Endodermal cell (in vitro differentiated cells): ENCODE data around the gene FAM162A. TPM values are rescaled to one million over a fixed set of nuclear protein-coding genes. Genes with fewer than 3 reads are reported as not detected.

Experiments
- DNase-seq: peaks from one replicate; pipeline ENCODE4 v3.0.0-alpha.2; 2017
- H3K27ac ChIP-seq: 2 replicates; pipeline ENCODE4 v1.5.1; 2013; ENCODE audit warnings: mild to moderate bottlenecking, low read depth, low read length, moderate library complexity
- H3K27me3 ChIP-seq: 2 replicates; pipeline ENCODE4 v1.6.1; 2013; ENCODE audit warnings: mild to moderate bottlenecking, low read length, moderate library complexity; ENCODE audit not compliant: insufficient read depth, control insufficient read depth, poor library complexity, severe bottlenecking
- H3K36me3 ChIP-seq: 2 replicates; pipeline ENCODE4 v1.7.0; 2013; ENCODE audit warnings: mild to moderate bottlenecking, low read length, moderate library complexity; ENCODE audit not compliant: control insufficient read depth, insufficient read depth
- H3K4me1 ChIP-seq: one replicate; pipeline ENCODE4 v1.7.0; 2013; ENCODE audit warnings: low read length; ENCODE audit not compliant: control insufficient read depth, insufficient read depth
- H3K4me3 ChIP-seq: 2 replicates; pipeline ENCODE4 v1.5.1; 2013; ENCODE audit warnings: mild to moderate bottlenecking, low read length, moderate library complexity
- H3K9ac ChIP-seq: 2 replicates; pipeline ENCODE4 v1.6.1; 2013; ENCODE audit warnings: mild to moderate bottlenecking, low read length, moderate library complexity; ENCODE audit not compliant: poor library complexity, severe bottlenecking; ENCODE audit errors: extremely low read depth
- H3K9me3 ChIP-seq: 2 replicates; pipeline ENCODE4 v1.6.1; 2013; ENCODE audit warnings: mild to moderate bottlenecking, low read length, moderate library complexity; ENCODE audit not compliant: control insufficient read depth
- H3K27ac Mint-ChIP-seq: 2 replicates; pipeline ENCODE4 v1.8.0; 2020; ENCODE audit warnings: mixed read lengths
- H3K27me3 Mint-ChIP-seq: 2 replicates; pipeline ENCODE4 v1.8.0; 2021; ENCODE audit warnings: mild to moderate bottlenecking, mixed read lengths; ENCODE audit not compliant: insufficient read depth
- H3K36me3 Mint-ChIP-seq: 2 replicates; pipeline ENCODE4 v1.8.0; 2020; ENCODE audit warnings: low read depth, mixed read lengths
- H3K4me1 Mint-ChIP-seq: 2 replicates; pipeline ENCODE4 v1.8.0; 2020; ENCODE audit warnings: mixed read lengths
- H3K4me3 Mint-ChIP-seq: 2 replicates; pipeline ENCODE4 v1.8.0; 2020; ENCODE audit warnings: mild to moderate bottlenecking, moderate library complexity, mixed read lengths
- H3K9me3 Mint-ChIP-seq: 2 replicates; pipeline ENCODE4 v1.8.0; 2020; ENCODE audit warnings: mild to moderate bottlenecking, mixed read lengths
- WGBS, 2 experiments: methylation state at CpG; one replicate each; pipeline versions ENCODE4 v1.1.5 to v1.1.7; 2013; ENCODE audit warnings: missing lambda C conversion rate in 2 of 2, mixed read lengths in 1 of 2; ENCODE audit not compliant: insufficient coverage in 1 of 2, insufficient read length in 1 of 2; 5-methylcytosine and 5-hydroxymethylcytosine counted together
- total RNA-seq, 2 donors: library from RNA; stranded (reverse); fragmentation: NEBNext Ultra II Directional in 1 of 2; extraction: Animal tissue kit (Norgen Biotek cat#: 25700) in 1 of 2; gene quantifications; 2 replicates in 1 of 2; 3 replicates in 1 of 2; pipeline ENCODE4 v1.2.1, GENCODE V29; 2021
- TF ChIP-seq, protein P1 (sequence below): fragments of 200-600 bp; sonication (generic); conservative IDR thresholded peaks from 2 replicates; pipeline ENCODE4 v1.5.0; 2021; ENCODE audit warnings: antibody characterized with exemption, mild to moderate bottlenecking

Gene FAM162A
- total RNA-seq, 2 donors from 2014 or later = 40.9 to 61.7 TPM

DNA sequence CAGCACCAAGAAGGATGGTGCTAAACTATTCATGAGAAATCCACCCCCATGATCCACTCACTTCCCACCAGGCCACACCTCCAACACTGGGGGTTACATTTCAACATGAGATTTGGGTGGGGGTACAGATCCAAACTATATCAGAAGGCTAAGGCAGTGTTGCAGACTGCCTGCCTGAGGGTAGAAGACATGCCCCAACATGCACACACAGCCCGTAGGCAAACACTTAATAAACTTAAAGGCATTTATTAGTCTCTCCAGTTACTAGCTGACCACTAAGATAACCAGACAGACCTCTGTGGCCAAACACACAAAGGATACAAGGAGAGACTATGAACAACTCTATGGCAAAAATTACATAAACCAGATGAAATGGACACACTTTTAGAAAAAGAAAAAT lies 10.2 kb downstream of the FAM162A start:
- TF ChIP-seq, protein P1, sequence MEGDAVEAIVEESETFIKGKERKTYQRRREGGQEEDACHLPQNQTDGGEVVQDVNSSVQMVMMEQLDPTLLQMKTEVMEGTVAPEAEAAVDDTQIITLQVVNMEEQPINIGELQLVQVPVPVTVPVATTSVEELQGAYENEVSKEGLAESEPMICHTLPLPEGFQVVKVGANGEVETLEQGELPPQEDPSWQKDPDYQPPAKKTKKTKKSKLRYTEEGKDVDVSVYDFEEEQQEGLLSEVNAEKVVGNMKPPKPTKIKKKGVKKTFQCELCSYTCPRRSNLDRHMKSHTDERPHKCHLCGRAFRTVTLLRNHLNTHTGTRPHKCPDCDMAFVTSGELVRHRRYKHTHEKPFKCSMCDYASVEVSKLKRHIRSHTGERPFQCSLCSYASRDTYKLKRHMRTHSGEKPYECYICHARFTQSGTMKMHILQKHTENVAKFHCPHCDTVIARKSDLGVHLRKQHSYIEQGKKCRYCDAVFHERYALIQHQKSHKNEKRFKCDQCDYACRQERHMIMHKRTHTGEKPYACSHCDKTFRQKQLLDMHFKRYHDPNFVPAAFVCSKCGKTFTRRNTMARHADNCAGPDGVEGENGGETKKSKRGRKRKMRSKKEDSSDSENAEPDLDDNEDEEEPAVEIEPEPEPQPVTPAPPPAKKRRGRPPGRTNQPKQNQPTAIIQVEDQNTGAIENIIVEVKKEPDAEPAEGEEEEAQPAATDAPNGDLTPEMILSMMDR = no peak
- Histone ChIP-seq H3K4me1 (peaks cover 3% of the 10 kb centered on the region), H3K9ac (no peak overlapping the region), H3K27ac (no peak overlapping the region), H3K27me3 (no peaks in the 10 kb centered on the region), H3K4me3 (no peak overlapping the region), H3K9me3 (no peaks in the 10 kb centered on the region), H3K36me3 (no peaks in the 10 kb centered on the region)
- H3K27ac Mint-ChIP-seq = peak overlapping the region; percentile 18
- no peak for DNase-seq
- 80 to 100% methylated on average over 1 of the region's 1 CpG for WGBS, 2 experiments
- no peaks in the 10 kb centered on the region for H3K9me3 Mint-ChIP-seq
- H3K36me3 Mint-ChIP-seq = no peaks in the 10 kb centered on the region
- H3K4me1 Mint-ChIP-seq = peaks cover 7% of the 10 kb centered on the region
- H3K4me3 Mint-ChIP-seq = no peak overlapping the region
- no peaks in the 10 kb centered on the region for H3K27me3 Mint-ChIP-seq

- WGBS, 2 experiments = 90% methylated on average over 2 of the region's 3 CpGs; no CpG with 5 or more reads in 1 of the 2 experiments
- TF ChIP-seq, protein P1 = no peak
- Histone ChIP-seq H3K36me3 (no peaks in the 10 kb centered on the region), H3K4me3 (no peak overlapping the region), H3K27ac (no peak overlapping the region), H3K4me1 (peaks cover 3% of the 10 kb centered on the region), H3K27me3 (no peaks in the 10 kb centered on the region), H3K9ac (no peak overlapping the region), H3K9me3 (no peaks in the 10 kb centered on the region)
- no peaks in the 10 kb centered on the region for H3K27me3 Mint-ChIP-seq
- no peaks in the 10 kb centered on the region for H3K9me3 Mint-ChIP-seq
- peaks cover 3% of the 10 kb centered on the region for H3K4me1 Mint-ChIP-seq
- H3K27ac Mint-ChIP-seq = no peak overlapping the region
- H3K36me3 Mint-ChIP-seq = no peaks in the 10 kb centered on the region
- H3K4me3 Mint-ChIP-seq = no peak overlapping the region
- no peak for DNase-seq
Measured at GRCh38 chr3:122395582-122395981, 11.6 kb downstream of the FAM162A start.

GRCh38 chr3:122396511-122396910 lies 12.5 kb downstream of the FAM162A start:
- Mint-ChIP-seq H3K4me1 (no peaks in the 10 kb centered on the region), H3K9me3 (no peaks in the 10 kb centered on the region), H3K36me3 (no peaks in the 10 kb centered on the region), H3K4me3 (no peak overlapping the region), H3K27me3 (no peaks in the 10 kb centered on the region), H3K27ac (no peak overlapping the region)
- no peak overlapping the region for H3K4me3 ChIP-seq
- no peaks in the 10 kb centered on the region for H3K36me3 ChIP-seq
- H3K27ac ChIP-seq = no peak overlapping the region
- no peaks in the 10 kb centered on the region for H3K27me3 ChIP-seq
- no peak for DNase-seq
- H3K4me1 ChIP-seq = peaks cover 3% of the 10 kb centered on the region
- H3K9me3 ChIP-seq = no peaks in the 10 kb centered on the region
- TF ChIP-seq, protein P1 = no peak
- H3K9ac ChIP-seq = no peak overlapping the region
